Ammon's horn (tissue), 1 donor: ENCODE results near the gene SMARCA4.

ENCODE experiments used
- DNase-seq: peaks from one replicate; pipeline ENCODE4 v3.0.0-alpha.2; 2016; ENCODE audit warnings: low spot score

SMARCA4 gene

DNA sequence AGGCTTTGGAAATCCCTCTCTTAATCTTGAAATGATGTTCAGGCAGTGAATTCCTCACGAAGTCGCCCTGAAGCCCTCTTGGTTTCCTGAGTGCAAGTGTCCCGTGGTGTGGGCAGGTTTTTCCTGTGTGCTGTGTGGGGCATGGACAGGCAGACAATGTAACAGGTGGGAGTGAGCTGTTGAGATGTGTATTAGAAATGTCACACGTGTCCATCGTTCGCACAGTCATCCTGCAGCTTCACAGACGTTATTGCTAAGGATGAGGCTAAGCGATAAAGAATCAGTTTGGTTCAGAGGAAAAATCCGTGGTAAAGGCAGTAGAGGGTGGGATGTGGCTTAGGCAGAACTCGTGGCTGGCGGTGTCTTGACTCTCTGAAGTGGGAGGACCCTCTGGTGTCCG lies 51.7 kb downstream of the SMARCA4 start:
- DNase-seq = no peak

- DNase-seq = no peak
Observed at GRCh38 chr19:11013771-11014170, 52.9 kb downstream of the SMARCA4 start.

DNA sequence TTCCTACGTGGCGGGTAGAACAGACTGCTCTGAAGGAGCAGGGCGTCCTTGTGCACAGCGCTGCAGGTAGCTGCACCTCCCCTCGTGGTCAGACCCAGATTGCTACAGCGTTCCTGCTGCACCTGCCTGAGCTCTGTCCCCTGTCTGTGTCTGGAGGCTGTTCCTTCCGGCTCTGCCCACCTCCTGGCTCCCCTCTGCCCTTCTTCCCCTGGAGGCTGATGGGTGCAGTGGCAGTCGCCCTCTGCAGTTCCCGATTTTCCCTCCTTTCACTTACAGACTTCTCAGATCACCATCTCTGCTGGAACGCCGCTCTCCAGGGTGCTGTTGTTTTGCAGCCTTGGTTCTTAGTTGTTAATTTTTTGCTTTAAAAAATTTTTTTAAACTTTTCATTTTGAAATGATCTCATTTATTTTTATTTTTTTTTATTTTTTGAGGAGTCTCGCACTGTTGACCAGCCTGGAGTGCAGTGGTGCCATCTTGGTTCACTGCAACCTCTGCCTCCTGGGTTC lies 53.6 kb downstream of the SMARCA4 start:
- DNase-seq = no peak

- DNase-seq = no peak
Observed at GRCh38 chr19:11016631-11017030, 55.8 kb downstream of the SMARCA4 start.

DNA sequence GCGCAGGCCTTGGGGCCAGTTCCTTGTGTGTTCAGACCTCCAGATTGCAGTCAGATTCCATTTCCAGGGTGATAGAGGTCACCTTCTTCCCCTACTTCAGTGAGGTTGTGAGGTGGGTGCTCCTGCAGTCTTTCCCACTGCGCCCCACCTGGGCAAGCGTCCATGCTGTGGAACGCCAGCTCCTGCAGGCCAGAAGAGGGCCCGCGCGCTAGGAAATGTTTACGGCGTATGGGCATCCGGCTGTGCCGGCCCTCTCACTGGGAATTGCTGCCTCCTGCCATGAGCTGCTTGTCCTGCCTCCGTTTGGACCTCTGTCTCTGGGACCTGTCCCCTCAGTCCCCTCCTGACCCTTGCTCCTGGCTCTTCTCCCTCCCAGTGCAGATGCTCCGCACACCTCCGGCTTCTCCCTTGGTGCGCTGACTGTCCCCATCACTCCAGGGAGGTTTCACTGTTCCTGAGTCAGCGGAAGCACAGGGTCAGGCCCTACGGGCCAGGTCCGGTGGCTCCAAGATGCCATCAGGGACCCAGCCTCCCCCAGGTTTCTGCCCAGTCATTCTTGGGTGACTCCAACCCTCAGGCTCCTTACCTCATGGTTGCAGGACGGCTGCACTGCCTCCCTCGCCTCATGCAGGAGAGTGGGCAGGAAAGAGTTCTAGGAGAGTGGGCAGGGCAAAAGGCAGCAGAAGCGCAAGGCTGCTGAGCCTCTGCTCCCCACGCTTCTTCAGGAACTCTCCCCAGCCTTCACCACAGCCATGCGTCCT lies 56.6 kb downstream of the SMARCA4 start:
- no peak for DNase-seq

DNA sequence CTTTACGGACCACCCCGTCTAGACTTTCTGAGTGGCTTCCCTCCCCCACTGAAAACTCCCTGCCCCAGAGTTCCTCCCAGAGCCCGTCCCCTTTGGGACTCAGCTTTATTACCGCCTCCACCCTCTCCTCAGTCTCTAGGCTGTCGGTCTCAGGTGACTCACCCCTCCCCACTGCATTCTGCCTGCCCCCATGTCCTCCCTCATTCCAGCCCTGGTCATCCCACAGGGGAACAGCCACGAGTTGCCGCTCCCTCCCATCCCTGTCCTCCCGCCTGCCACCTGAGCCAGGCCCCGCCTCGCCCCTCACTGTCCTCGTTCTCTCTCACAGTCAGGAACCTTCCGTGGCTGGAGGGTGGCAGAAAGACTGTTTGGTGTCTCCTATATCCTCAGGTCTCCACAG lies 57.3 kb downstream of the SMARCA4 start:
- DNase-seq = no peak

GRCh38 chr19:11018763-11019162 lies 57.9 kb downstream of the SMARCA4 start:
- DNase-seq = no peak

- no peak for DNase-seq
Observed at GRCh38 chr19:11019262-11019661, 58.4 kb downstream of the SMARCA4 start.

- no peak for DNase-seq
Observed at GRCh38 chr19:11019824-11020223, 59.0 kb downstream of the SMARCA4 start.

- no peak for DNase-seq
Observed at GRCh38 chr19:11020423-11020822, 59.6 kb downstream of the SMARCA4 start.

GRCh38 chr19:11020982-11021759 lies 60.3 kb downstream of the SMARCA4 start:
- no peak for DNase-seq

DNA sequence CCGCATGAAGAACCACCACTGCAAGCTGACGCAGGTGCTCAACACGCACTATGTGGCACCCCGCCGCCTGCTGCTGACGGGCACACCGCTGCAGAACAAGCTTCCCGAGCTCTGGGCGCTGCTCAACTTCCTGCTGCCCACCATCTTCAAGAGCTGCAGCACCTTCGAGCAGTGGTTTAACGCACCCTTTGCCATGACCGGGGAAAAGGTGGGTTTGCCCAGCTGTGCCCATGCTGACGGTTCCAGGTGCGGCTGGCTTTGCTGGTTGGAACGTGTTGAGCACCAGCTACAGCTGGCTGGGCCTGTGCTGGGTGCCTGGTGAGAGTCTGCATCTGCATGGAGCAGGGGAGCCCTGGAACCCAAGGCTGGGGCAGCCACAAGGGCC lies 60.9 kb downstream of the SMARCA4 start:
- DNase-seq = no peak

DNA sequence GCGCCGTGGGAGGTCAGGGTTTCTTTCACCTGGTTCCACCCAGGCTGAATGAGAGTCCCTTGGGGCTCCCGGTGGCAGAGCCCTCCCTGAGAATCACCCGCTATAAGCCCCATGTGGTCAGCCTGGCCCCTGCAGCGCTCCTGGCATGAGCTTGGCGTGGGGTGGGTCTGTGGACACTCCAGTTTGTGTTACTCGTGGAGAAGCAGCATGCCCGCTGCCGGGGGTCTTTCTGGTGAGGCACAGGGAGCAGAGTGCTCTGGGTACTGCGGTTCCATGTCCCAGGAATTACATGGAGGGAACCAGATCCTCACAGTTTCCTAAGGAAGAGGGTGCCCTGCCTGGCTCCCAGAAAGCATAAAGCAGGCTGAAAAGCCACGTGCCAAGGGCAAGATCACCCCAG lies 62.2 kb downstream of the SMARCA4 start:
- DNase-seq = no peak

GRCh38 chr19:11023710-11024109 lies 62.9 kb downstream of the SMARCA4 start:
- DNase-seq = no peak

DNA sequence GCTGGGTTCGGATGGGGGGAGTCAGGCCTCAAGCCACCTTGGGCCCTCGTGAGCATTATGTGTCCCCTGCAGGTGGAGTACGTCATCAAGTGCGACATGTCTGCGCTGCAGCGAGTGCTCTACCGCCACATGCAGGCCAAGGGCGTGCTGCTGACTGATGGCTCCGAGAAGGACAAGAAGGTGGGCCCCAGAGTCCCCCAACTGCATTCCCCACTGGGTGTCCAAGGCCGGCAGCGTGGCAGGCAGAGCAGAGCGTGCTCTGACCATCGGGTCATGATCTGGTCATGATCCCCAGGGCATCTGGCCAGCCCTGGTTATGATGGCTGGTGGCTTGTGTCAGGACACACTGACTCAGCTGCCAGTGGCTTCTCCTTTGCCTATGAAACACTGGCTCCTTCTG lies 63.4 kb downstream of the SMARCA4 start:
- no peak for DNase-seq

DNA sequence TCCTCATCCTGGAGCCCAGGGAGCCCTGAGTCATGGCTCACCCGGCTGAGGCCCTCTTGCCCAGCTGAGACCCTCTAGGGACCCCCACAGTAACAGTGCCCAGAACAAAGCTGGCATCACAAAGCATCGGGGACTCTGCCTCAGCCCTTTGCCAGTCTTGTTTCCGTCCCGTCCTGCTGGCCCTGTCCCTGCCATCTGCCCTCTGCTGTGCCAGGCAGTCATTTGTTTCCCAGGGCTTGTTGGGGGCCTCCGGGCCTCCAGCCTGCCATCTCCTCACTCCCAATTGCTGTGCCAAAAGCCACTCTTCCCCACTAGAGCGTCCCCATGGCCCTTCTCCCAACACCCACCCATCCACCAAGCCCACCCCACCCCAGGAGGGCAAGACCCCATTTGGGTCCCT lies 64.2 kb downstream of the SMARCA4 start:
- no peak for DNase-seq

- no peak for DNase-seq
Observed at GRCh38 chr19:11025445-11025844, 64.6 kb downstream of the SMARCA4 start.

GRCh38 chr19:11025997-11026396 lies 65.2 kb downstream of the SMARCA4 start:
- no peak for DNase-seq

DNA sequence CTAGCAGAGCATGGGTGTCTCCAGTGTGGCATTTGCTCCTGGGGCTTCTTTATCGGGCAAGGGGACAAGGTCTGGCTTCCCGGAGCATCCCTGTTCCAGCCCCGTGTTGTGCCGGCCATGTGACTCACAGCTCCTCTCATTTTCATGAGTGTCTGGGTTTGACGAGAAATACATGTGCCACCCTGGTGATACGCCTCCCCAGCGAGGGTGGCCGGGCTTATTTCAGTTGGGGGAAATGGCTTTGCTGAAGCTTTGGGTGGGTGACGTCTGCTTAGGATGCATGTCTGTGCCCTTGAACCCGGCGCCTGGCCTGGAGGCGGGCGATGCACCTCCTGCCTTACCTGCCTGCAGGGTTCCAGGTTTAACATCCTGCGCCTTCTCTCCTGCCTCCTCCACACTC lies 66.6 kb downstream of the SMARCA4 start:
- no peak for DNase-seq

DNA sequence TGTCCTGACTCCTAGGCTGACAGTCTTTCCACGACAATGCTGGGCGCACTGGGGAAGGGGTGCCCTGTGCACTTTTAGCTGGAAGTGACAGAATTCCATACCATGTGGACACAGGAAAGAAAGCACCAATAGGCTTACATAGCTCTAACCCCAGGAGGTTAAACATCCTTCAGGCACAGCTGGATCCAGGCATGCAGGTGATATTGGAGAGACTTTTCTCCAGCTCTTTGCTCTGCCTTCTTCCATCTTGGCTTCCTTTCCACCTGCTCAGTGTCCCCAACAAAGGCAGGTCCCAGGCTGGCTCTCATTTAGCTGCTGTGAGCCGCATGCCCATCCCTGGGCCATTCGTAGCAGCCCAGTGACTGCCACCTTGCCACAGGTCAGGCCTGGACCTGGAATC lies 67.3 kb downstream of the SMARCA4 start:
- no peak for DNase-seq

- no peak for DNase-seq
Observed at GRCh38 chr19:11031421-11032070, 70.7 kb downstream of the SMARCA4 start.

DNA sequence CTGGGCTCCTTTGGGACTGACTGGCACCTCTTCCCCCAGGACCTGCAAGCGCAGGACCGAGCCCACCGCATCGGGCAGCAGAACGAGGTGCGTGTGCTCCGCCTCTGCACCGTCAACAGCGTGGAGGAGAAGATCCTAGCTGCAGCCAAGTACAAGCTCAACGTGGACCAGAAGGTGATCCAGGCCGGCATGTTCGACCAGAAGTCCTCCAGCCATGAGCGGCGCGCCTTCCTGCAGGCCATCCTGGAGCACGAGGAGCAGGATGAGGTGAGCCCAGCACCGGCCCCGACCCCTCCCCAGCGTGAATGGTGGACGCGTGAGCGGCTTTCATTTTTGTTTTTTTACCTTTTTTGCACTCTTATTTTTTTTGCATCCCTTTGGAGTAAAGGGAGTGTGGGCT lies 72.4 kb downstream of the SMARCA4 start:
- DNase-seq = no peak

- no peak for DNase-seq
Observed at GRCh38 chr19:11033763-11034162, 72.9 kb downstream of the SMARCA4 start.
